Hippocampal formation (tissue), 2 donors: ENCODE results near the gene LDLRAD3.

Experiments
- DNase-seq, 2 donors: peaks; one replicate each; lab custom pipeline; 2025; lab: John Stamatoyannopoulos, UW

LDLRAD3 gene

GRCh38 chr11:36238881-36239280 is 295.0 kb downstream of the LDLRAD3 start:
- DNase-seq: no peak

GRCh38 chr11:36239636-36240035 is 295.8 kb downstream of the LDLRAD3 start:
- peak; percentile 14 to 50 for DNase-seq

- DNase-seq: no peak
Measured at GRCh38 chr11:36240173-36240572, 296.3 kb downstream of the LDLRAD3 start.

- DNase-seq: no peak
Measured at GRCh38 chr11:36240801-36241200, 296.9 kb downstream of the LDLRAD3 start.

GRCh38 chr11:36241497-36241896 is 297.6 kb downstream of the LDLRAD3 start:
- no peak for DNase-seq

GRCh38 chr11:36243641-36244040 is 299.8 kb downstream of the LDLRAD3 start:
- no peak for DNase-seq

GRCh38 chr11:36247493-36247892 is 303.6 kb downstream of the LDLRAD3 start:
- no peak for DNase-seq

- DNase-seq: no peak
Measured at GRCh38 chr11:36248436-36248835, 304.6 kb downstream of the LDLRAD3 start.

- DNase-seq: no peak
Measured at GRCh38 chr11:36249246-36249645, 305.4 kb downstream of the LDLRAD3 start.

GRCh38 chr11:36251823-36252222 is 308.0 kb downstream of the LDLRAD3 start:
- peak in 1 of 2 donors; percentile 7 for DNase-seq

- DNase-seq: peak; percentile 23 to 34
Measured at GRCh38 chr11:36253238-36253637, 309.4 kb downstream of the LDLRAD3 start.

GRCh38 chr11:36254713-36255112 is 310.9 kb downstream of the LDLRAD3 start:
- no peak for DNase-seq

- no peak for DNase-seq
Measured at GRCh38 chr11:36257351-36257750, 313.5 kb downstream of the LDLRAD3 start.

GRCh38 chr11:36258730-36259360 is 315.0 kb downstream of the LDLRAD3 start:
- peak; percentile 27 to 68 for DNase-seq

GRCh38 chr11:36261094-36261493 is 317.2 kb downstream of the LDLRAD3 start:
- no peak for DNase-seq

GRCh38 chr11:36264011-36264972 is 320.4 kb downstream of the LDLRAD3 start:
- DNase-seq: no peak

GRCh38 chr11:36264973-36265344 is 321.1 kb downstream of the LDLRAD3 start:
- no peak for DNase-seq

- peak in 1 of 2 donors; percentile 19 for DNase-seq
Measured at GRCh38 chr11:36265793-36266628, 322.1 kb downstream of the LDLRAD3 start.

- no peak for DNase-seq
Measured at GRCh38 chr11:36266767-36267166, 322.9 kb downstream of the LDLRAD3 start.

- no peak for DNase-seq
Measured at GRCh38 chr11:36268337-36268985, 324.6 kb downstream of the LDLRAD3 start.

- DNase-seq: no peak
Measured at GRCh38 chr11:36270701-36271100, 326.8 kb downstream of the LDLRAD3 start.
